HG03469 (cell line): Measurements from ENCODE around the gene RPRD1B.

Experiments
- ATAC-seq: cut with Tn5 transposase; IDR thresholded peaks from one replicate; pipeline ENCODE4 v1.9.1; 2021; ENCODE audit warnings: mild to moderate bottlenecking, moderate library complexity, moderate number of reproducible peaks; ENCODE audit not compliant: unreplicated experiment

RPRD1B gene

DNA sequence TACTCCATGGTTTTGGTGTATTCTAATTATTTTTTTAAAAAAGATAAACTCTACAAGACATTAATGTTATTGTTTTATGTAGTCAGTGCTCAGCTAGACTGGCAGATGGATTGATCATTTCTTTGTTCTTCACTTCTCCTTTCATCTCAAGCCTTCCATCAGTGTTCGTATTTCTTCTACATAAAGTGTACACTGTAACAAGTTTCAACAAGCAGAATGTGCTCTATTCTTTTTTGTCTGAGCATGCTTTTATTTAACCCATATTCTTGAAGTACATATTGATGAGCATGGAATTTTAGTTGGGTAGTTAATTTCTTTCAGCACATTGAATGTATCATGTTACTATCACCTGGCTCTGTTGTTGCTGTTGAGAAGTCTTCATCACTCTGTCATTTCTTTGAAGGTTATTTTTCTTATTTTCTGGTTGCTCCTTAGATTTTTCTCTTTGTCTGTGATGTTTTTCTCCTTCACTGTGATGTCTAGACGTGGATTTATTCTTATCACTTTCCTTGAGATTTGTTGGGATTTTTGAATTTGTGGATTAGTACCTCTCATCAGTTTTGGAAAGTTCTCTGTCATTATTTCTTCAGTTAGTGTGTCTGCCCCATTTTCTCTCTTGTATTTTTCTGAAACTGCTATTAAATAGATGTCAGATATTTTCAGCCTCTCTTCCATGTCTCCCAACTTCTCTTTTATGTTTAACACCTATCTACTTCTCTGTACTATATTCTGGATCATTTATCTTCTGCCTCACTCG lies 83.0 kb downstream of the RPRD1B start:
- ATAC-seq, result no peak

DNA sequence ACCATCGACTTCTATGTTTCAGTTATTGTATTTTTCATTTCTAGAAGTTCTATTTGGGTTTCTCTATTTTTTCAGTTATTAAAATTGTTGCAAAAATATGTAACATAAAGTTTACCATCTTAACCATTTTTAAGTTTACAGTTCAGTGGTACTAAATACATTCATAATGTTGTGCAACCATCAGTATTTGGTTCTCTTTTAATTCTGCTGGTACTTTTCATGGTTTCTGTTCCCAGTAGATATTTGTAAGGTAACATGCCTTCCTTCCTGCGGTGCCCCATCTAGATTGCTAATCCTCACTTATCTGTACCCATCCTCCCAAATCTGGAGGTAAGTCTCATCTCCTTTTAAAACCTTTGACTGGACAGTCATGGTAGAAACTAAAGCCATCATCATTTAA lies 83.7 kb downstream of the RPRD1B start:
- ATAC-seq, result no peak

DNA sequence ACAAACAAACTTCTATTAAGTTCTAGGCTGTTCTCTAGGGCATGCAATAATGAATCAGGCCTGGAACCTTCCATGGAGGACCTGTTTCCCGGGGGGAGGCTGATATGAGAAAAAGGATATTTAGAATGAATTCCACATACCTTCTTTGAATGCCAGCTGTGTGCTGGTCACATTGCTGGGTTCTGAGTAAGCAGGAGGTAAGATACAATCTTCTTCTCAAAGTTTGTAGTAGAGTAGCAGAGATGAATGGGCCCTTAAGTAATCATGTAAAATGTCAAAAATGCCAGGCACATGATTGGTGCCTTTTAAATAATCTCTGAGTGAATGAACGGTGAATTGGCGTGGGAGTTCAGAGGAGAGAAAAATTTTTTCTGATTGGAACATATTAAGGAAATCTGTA lies 84.1 kb downstream of the RPRD1B start:
- ATAC-seq, result no peak

DNA sequence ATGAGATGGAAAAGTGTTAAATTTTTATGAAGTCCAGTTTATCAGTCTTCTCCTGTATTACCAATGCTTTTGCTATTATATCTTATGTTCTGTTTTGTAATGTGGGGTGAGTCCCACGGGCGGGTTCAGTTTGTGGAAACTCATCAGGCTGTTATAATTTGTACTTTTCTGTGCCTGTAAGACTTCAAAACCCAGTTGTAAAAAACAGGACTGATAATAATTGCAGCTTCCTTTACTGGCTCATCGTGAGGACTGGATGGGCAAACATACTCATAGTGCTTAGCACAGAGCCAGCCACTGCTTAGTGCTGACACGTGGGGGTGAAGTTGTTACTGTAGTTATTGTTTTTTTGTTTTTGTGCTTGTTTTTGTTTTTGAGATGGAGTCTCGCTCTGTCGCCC lies 85.9 kb downstream of the RPRD1B start:
- no peak for ATAC-seq

DNA sequence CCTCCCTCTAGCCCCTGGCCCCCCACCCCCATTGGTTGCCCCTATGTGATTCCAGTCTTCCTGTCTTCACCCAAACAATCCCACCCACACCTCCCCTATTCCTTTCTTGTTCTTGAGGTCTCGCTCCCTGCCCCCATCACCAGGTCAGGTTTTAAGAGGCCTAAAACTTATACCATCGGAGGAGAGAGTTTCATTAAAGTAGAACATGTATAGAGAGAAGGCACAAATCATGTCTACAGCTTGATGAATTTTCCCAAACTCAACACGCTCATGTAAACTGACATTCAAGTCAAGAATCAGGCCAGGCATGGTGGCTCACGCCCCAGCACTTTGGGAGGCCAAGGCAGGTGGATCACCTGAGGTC lies 87.1 kb downstream of the RPRD1B start:
- ATAC-seq, result no peak

GRCh38 chr20:38121741-38122140 lies 88.2 kb downstream of the RPRD1B start:
- ATAC-seq, result no peak

GRCh38 chr20:38123021-38123587 lies 89.6 kb downstream of the RPRD1B start:
- no peak for ATAC-seq

DNA sequence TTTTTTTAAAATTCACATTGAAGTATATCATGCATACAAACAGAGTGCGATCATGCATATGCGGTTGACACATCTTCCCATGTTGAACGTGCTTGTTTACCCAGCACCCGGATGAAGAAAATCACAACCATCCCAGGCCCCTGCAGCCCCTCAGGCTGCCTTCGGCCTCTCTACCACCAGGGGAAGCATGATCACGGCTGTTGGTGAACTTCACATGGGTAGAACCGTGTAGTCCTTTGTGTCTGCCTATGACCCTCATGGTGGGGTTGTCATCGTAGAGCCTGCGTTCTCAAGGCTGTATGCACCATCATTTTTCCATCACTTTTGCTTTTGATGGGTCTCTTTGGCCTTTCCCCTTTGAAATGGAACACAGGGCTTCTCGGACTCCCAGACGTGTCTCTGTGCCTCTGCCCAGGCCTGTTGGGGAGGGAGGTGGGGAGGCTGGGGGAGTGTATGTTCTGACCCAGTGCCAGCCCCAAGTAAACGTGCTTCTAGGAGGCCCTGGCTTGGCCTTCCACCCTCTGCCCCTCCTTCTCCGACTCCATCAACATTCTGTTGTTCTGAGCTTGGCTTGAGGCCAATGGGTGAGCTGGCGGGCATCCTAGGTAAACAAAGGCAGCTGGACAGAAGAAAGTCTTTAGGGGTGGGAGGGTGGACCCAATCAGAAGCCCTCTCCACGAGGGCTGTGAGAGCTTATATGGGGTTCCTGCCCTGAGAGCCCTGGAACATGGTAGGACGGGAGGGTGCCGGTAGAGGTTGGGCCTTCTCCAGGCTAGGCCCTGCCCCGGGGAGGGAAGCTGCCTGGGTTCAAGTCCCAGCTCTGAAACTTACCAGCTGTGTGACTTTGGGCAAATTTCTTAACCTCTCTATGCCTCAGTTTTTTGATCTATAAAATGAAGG lies 91.9 kb downstream of the RPRD1B start:
- no peak for ATAC-seq

GRCh38 chr20:38126146-38126921 lies 92.8 kb downstream of the RPRD1B start:
- ATAC-seq, result no peak

- ATAC-seq, result no peak
Observed at GRCh38 chr20:38126932-38127621, 93.5 kb downstream of the RPRD1B start.

GRCh38 chr20:38127920-38128528 lies 94.5 kb downstream of the RPRD1B start:
- ATAC-seq, result no peak

DNA sequence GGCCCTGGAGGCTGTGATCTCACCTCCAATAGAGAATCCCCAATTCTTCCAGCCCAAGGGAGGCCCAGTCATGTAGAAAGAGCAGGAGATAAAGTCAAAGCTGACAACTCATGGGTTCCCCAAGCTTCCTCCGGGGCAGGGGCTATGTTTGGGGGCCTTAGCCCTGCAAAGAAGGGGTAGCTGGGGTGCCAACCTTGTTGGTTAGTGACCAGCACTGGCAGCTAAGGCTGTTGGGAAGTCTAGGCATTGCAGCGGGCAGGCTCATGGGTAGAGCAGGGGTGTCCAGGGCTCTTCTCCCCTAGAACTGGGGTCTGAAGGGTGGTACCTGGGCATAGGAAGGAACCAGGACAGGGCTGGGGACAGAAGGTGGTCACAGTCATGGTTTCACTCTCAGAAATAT lies 95.1 kb downstream of the RPRD1B start:
- ATAC-seq, result no peak

- no peak for ATAC-seq
Observed at GRCh38 chr20:38129248-38129865, 95.8 kb downstream of the RPRD1B start.

GRCh38 chr20:38129893-38130609 lies 96.5 kb downstream of the RPRD1B start:
- ATAC-seq, result no peak

DNA sequence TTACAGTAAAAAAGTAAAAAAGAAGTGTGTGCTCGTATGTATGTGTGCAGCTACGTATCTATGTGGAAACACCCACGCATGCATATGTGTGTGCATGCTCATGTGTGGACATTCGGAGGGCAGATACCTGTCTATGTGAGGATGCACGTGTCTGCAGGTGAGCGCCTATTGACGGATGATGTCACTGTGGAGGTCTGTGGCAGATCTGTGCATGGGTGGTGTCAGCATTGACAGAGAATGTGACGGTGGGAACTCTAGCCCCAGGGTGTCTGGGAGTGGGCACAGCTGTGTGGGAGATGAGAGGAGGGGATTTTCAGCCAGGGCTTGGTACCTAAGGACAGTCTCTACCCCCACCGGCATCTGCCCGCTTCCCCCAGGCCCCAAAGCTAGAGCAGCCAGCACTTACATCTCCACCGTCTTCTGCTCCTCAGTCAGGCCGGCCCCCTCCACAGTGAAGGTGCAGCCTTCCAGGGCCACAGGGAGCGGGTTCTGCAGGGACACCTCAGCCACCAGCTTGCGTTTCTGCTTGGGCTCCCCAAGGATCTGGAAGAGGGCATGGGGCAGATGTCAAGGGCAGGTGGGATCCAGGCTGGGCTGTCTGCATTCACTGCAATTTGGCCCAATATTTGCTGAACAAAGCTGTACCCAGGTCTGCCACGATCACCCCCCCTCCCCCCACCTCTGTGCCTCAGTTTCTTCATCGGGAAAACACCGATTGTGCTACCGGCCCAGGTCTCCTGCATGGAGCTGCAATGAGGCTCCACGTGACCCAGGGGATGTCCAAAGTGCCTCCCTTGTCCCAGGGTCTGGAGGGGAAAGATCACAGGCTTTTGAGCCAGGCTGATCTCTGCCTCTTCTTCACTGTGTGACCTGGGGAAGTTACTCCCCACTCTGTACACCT lies 97.4 kb downstream of the RPRD1B start:
- no peak for ATAC-seq

DNA sequence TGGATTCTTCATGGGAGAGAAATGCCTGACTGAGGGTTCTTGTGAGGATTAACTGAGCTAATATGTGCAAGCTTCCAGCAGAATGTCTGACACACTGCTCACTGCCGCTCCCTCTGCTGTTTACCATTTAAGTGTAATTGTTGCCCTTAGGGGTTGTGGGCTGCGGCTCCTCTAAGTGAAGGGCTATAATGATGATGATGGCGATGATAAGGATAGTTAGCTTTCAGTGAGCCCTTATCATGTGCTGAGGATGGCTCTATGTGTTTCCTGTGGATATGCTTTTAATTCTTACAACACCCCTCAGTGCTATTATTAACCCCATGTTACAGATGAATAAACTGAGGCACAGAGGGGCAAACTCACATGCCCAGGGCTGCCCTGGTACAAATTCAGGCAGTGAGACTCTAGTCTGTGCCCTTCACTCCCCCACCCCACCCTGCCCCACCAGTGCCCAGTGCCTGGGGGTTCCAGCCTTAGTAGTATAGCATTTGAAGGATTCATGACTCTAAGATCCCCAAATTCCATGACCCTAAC lies 98.1 kb downstream of the RPRD1B start:
- ATAC-seq, result no peak

GRCh38 chr20:38132156-38132909 lies 98.8 kb downstream of the RPRD1B start:
- ATAC-seq, result no peak
